ENCODE measurements around the gene CNTNAP4.

DNA sequence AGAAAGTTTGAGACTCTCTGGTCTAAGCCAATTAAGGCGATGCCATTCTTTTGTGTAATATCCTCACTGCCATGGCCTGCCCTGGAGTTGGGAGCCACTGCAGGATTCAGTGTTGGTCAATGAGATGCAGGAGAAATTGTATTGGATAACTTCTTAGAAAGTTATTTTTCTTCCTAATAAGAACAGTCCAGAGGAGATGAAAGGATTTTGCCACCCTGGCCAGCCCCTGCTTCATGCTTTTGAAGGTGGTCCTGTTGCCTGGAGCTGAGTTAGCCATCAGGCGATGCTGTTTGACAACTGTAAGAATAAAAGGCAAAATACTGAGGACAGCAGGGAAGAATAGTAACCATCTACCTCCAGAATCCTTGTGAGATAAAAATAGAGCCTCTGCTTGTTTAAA lies 35.4 kb upstream of the CNTNAP4 start:
- no peak for TF ChIP-seq YY1 (IDR thresholded peaks at IDR 0.05; ENCODE audit: insufficient read depth, insufficient read length)
- TF ChIP-seq ZNF274 (IDR thresholded peaks at IDR 0.05; ENCODE audit: low read depth, low read length), result no peak

All from NT2/D1 (cell line).